GM18508 (cell line): ENCODE data around the gene VCY1B.
"Not testable (repeated sequence)": the region's sequence is repeated elsewhere in the genome, so short reads cannot be mapped to it uniquely, and the experiment has no call there.

Source experiments
- ATAC-seq: cut with Tn5 transposase; IDR thresholded peaks from one replicate; pipeline ENCODE4 v1.9.1; 2021; ENCODE audit warnings: moderate number of reproducible peaks; ENCODE audit not compliant: insufficient read depth, unreplicated experiment

The VCY1B gene

DNA sequence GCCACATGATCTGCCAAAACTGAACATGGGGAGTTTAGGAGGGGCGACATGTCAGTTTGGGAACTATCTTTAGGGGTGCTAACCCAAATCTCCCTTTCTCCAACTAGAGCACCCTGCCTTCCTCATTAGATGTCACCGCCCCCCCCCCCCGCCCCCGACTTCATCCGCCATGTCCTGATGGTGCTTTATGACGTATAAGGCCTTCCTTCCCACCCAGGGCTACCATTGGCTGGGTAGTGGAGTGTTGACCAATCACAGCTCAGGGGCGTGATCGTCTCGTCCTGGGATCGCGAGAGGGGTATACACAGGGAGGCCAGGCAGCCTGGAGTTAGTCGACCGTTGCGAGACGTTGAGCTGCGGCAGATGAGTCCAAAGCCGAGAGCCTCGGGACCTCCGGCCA, at the start of gene VCY1B:
TSS of gene VCY1B (plus strand) at position 301 of the 400 bp plus-strand sequence. CDS start at position 364, 63 bp downstream.
- ATAC-seq: not testable (repeated sequence)

DNA sequence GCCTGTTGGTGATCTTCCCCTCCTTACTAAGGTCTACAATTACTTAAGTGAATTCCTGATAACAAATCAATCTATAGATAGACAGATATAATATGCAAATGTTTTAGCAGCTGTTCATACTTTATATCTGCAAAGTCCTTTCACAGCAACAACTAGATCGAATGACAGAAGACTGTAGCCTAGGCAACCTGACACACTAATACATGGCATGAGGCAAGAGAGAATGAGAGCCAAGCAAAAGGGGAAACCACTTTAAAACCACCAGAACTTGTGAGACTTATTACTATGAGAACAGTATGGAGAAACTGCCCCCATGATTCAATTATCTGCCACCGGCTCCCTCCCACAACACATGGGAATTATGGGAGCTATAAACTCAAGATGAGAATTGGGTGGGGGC, 44.1 kb upstream of the VCY1B start:
- ATAC-seq: not testable (repeated sequence)

DNA sequence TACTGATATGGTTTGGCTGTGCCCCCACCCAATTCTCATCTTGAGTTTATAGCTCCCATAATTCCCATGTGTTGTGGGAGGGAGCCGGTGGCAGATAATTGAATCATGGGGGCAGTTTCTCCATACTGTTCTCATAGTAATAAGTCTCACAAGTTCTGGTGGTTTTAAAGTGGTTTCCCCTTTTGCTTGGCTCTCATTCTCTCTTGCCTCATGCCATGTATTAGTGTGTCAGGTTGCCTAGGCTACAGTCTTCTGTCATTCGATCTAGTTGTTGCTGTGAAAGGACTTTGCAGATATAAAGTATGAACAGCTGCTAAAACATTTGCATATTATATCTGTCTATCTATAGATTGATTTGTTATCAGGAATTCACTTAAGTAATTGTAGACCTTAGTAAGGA, 25.6 kb upstream of the VCY1B start:
- ATAC-seq: not testable (repeated sequence)

DNA sequence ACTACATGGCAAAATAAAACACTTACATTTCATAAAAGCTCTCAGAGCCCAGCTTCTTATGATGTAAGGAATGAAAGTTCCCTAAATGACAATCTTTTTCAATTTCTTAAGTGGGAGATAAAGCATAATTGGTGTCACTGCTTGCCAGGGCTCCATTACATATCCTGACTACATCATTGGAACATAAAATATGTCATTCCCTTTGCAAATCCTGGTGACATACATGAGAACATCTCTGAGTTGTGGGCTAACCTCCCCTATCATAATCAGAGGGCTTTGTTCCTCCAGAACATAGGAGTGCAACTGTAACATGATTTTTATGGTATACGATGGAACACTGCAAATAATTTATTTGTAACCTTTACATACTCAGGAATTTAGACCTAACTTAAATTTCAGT, 29.9 kb downstream of the VCY1B start:
- ATAC-seq: no peak
